Rectal smooth muscle tissue (tissue), 1 donor: ENCODE measurements around the gene RIPOR3.
"Not testable (repeated sequence)": the region's sequence is repeated elsewhere in the genome, so short reads cannot be mapped to it uniquely, and the experiment has no call there.

ENCODE experiments used
- H3K27ac ChIP-seq: one replicate; pipeline ENCODE4 v1.7.0; 2013; ENCODE audit warnings: low read depth, low read length, inconsistent platforms
- H3K27me3 ChIP-seq: one replicate; pipeline ENCODE4 v1.7.0; 2013; ENCODE audit warnings: low read length; ENCODE audit not compliant: control insufficient read depth, insufficient read depth
- H3K36me3 ChIP-seq: one replicate; pipeline ENCODE4 v1.7.0; 2013; ENCODE audit warnings: low read length; ENCODE audit not compliant: control insufficient read depth, insufficient read depth
- H3K4me1 ChIP-seq: one replicate; pipeline ENCODE4 v1.7.0; 2013; ENCODE audit warnings: low read length; ENCODE audit not compliant: control insufficient read depth, insufficient read depth
- H3K4me3 ChIP-seq: one replicate; pipeline ENCODE4 v1.7.0; 2013; ENCODE audit warnings: low read length
- H3K9ac ChIP-seq: one replicate; pipeline ENCODE4 v1.7.0; 2013; ENCODE audit warnings: low read length

The RIPOR3 gene

GRCh38 chr20:50551288-50551687 is 140.1 kb downstream of the RIPOR3 start:
- Histone ChIP-seq H3K27ac (no peak overlapping the region), H3K4me1 (peaks cover 3% of the 10 kb centered on the region)

GRCh38 chr20:50550531-50550930 is 140.8 kb downstream of the RIPOR3 start:
- H3K36me3 ChIP-seq, result no peaks in the 10 kb centered on the region
- no peak overlapping the region for H3K4me3 ChIP-seq
- peaks cover 3% of the 10 kb centered on the region for H3K4me1 ChIP-seq
- H3K27me3 ChIP-seq, result no peaks in the 10 kb centered on the region
- H3K9ac ChIP-seq, result no peak overlapping the region
- H3K27ac ChIP-seq, result no peak overlapping the region

More at GRCh38 chr20:50551288-50551687, 140.1 kb downstream of the RIPOR3 start:
- Histone ChIP-seq H3K4me3 (no peak overlapping the region), H3K27me3 (no peaks in the 10 kb centered on the region), H3K36me3 (no peaks in the 10 kb centered on the region), H3K9ac (no peak overlapping the region)

GRCh38 chr20:50548396-50548795 is 142.9 kb downstream of the RIPOR3 start:
- Histone ChIP-seq H3K27me3 (no peaks in the 10 kb centered on the region), H3K36me3 (no peaks in the 10 kb centered on the region), H3K27ac (no peak overlapping the region), H3K4me1 (peaks cover 3% of the 10 kb centered on the region), H3K4me3 (no peak overlapping the region), H3K9ac (no peak overlapping the region)

GRCh38 chr20:50547964-50548363 is 143.4 kb downstream of the RIPOR3 start:
- Histone ChIP-seq H3K27ac (no peak overlapping the region), H3K4me3 (no peak overlapping the region), H3K4me1 (peaks cover 3% of the 10 kb centered on the region), H3K9ac (no peak overlapping the region), H3K36me3 (no peaks in the 10 kb centered on the region), H3K27me3 (no peaks in the 10 kb centered on the region)

- Histone ChIP-seq H3K9ac (no peak overlapping the region), H3K36me3 (no peaks in the 10 kb centered on the region), H3K27ac (no peak overlapping the region), H3K4me1 (peaks cover 3% of the 10 kb centered on the region), H3K4me3 (peak overlapping the region; percentile 39), H3K27me3 (no peaks in the 10 kb centered on the region)
Measured at GRCh38 chr20:50546729-50547314, 144.5 kb downstream of the RIPOR3 start.

- Histone ChIP-seq H3K4me1 (peaks cover 7% of the 10 kb centered on the region), H3K27me3 (no peaks in the 10 kb centered on the region), H3K9ac (no peak overlapping the region), H3K4me3 (no peak overlapping the region), H3K36me3 (no peaks in the 10 kb centered on the region), H3K27ac (no peak overlapping the region)
Measured at GRCh38 chr20:50545126-50545525, 146.2 kb downstream of the RIPOR3 start.

- H3K4me3 ChIP-seq, result no peak overlapping the region
- H3K27ac ChIP-seq, result no peak overlapping the region
- no peaks in the 10 kb centered on the region for H3K27me3 ChIP-seq
- H3K36me3 ChIP-seq, result no peaks in the 10 kb centered on the region
- H3K9ac ChIP-seq, result no peak overlapping the region
- peaks cover 7% of the 10 kb centered on the region for H3K4me1 ChIP-seq
Measured at GRCh38 chr20:50543326-50543725, 148.0 kb downstream of the RIPOR3 start.

GRCh38 chr20:50541606-50542041 is 149.7 kb downstream of the RIPOR3 start:
- Histone ChIP-seq H3K36me3 (no peaks in the 10 kb centered on the region), H3K27ac (no peak overlapping the region), H3K27me3 (no peaks in the 10 kb centered on the region), H3K9ac (no peak overlapping the region), H3K4me1 (peaks cover 10% of the 10 kb centered on the region), H3K4me3 (no peak overlapping the region)

- H3K27ac ChIP-seq, result no peak overlapping the region
- H3K36me3 ChIP-seq, result no peaks in the 10 kb centered on the region
- no peaks in the 10 kb centered on the region for H3K27me3 ChIP-seq
- H3K4me3 ChIP-seq, result no peak overlapping the region
- H3K9ac ChIP-seq, result no peak overlapping the region
- H3K4me1 ChIP-seq, result peaks cover 10% of the 10 kb centered on the region
Measured at GRCh38 chr20:50540620-50541605, 150.4 kb downstream of the RIPOR3 start.

- H3K27me3 ChIP-seq, H3K4me3 ChIP-seq, H3K27ac ChIP-seq, H3K4me1 ChIP-seq, H3K36me3 ChIP-seq, H3K9ac ChIP-seq: not testable (repeated sequence)
Measured at GRCh38 chr20:50539798-50540197, 151.5 kb downstream of the RIPOR3 start.

- Histone ChIP-seq H3K36me3 (no peaks in the 10 kb centered on the region), H3K27me3 (no peaks in the 10 kb centered on the region), H3K9ac (no peak overlapping the region), H3K27ac (no peak overlapping the region), H3K4me1 (peaks cover 10% of the 10 kb centered on the region), H3K4me3 (no peak overlapping the region)
Measured at GRCh38 chr20:50538276-50538675, 153.1 kb downstream of the RIPOR3 start.

- Histone ChIP-seq H3K27me3 (no peaks in the 10 kb centered on the region), H3K9ac (no peak overlapping the region), H3K4me1 (peaks cover 10% of the 10 kb centered on the region), H3K36me3 (no peaks in the 10 kb centered on the region), H3K4me3 (no peak overlapping the region), H3K27ac (no peak overlapping the region)
Measured at GRCh38 chr20:50537546-50538201, 153.7 kb downstream of the RIPOR3 start.
